Breast epithelium (tissue), 4 donors: Measurements from ENCODE around the gene ITPKB. TPM values are rescaled to one million over a fixed set of nuclear protein-coding genes. Genes with fewer than 3 reads are reported as not detected.
"Not testable (repeated sequence)": the region's sequence is repeated elsewhere in the genome, so short reads cannot be mapped to it uniquely, and the experiment has no call there.

Source experiments
- DNase-seq, 2 donors: peaks; one replicate each; pipeline ENCODE4 v3.0.0-alpha.2; 2019; ENCODE audit warnings: low spot score in 2 of 2
- H3K27ac ChIP-seq, 2 donors: fragments of 200-600 bp; sonication (generic) in 1 of 2; one replicate each; pipeline ENCODE4 v1.5.1; 2016 to 2019; ENCODE audit warnings: mild to moderate bottlenecking in 1 of 2
- H3K27me3 ChIP-seq, 2 donors: fragments of 200-600 bp; sonication (generic) in 1 of 2; one replicate each; pipeline versions ENCODE4 v1.5.1 to v1.6.0; 2017 to 2019; ENCODE audit warnings: control low read depth in 1 of 2, mild to moderate bottlenecking in 1 of 2
- H3K36me3 ChIP-seq: fragments of 200-600 bp; one replicate; pipeline ENCODE4 v1.5.1; 2019
- H3K4me1 ChIP-seq, 2 donors: fragments of 200-600 bp; sonication (generic); one replicate each; pipeline ENCODE4 v1.5.1; 2016 to 2019; ENCODE audit warnings: control low read depth in 1 of 2
- H3K4me3 ChIP-seq, 3 donors: fragments of 200-600 bp; sonication (generic); 1 replicate in 2 of 3; 2 replicates in 1 of 3; pipeline ENCODE4 v1.5.1; 2016 to 2019; ENCODE audit warnings: mild to moderate bottlenecking in 3 of 3, moderate library complexity in 2 of 3
- H3K9me3 ChIP-seq, 2 donors: fragments of 200-600 bp; sonication (generic) in 1 of 2; one replicate each; pipeline ENCODE4 v1.5.1; 2016 to 2019; ENCODE audit warnings: control low read depth in 1 of 2
- POLR2A ChIP-seq: fragments of 450-650 bp; IDR thresholded peaks from one replicate; pipeline ENCODE4 v1.6.1; 2016; ENCODE audit warnings: antibody characterized with exemption, mild to moderate bottlenecking, moderate library complexity
- POLR2AphosphoS5 ChIP-seq, 3 donors: sonication (generic); formaldehyde crosslinking; IDR thresholded peaks; one replicate each; pipeline ENCODE4 v1.6.1; 2017; ENCODE audit warnings: antibody characterized with exemption in 3 of 3
- intact Hi-C: fragments of 100-400 bp; cut with DNase I; formaldehyde crosslinking; loops from one replicate; pipeline ENCODE4 v1.15.1; 2023; ENCODE audit warnings: low total_unique reads
- total RNA-seq, 3 donors: library from RNA; depleted of rRNA; stranded (reverse); fragments of >200 nt; gene quantifications; one replicate each; pipeline ENCODE4 v1.1.0, GENCODE V29; 2016
- TF ChIP-seq, protein P1 (sequence below), 3 donors: fragments of 450-650 bp; IDR thresholded peaks; one replicate each; pipeline ENCODE4 v1.5.1; 2016 to 2017; ENCODE audit warnings: antibody characterized with exemption in 3 of 3, mild to moderate bottlenecking in 3 of 3, moderate library complexity in 3 of 3

ITPKB gene
- total RNA-seq, 3 donors from 2014 or later: 24.0 to 37.6 (median 25.6) TPM

DNA sequence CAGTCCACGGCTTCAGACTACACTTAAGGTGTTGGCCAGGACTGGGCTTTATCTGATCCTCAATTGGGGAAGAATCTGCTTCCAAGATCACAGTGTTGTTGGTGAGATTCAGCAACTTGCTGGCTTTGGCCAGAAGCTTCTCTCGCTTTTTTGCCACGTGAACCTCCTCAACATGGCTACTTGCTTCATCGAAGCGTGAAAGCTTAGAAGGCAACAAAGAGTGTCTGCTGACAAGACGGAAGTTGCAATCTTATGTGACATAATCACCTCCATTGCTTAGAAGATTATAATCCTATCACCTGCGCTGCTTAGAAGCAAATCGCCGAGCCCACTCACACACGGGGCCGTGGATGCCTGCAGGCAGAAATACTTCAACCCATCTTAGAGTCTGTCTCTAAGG lies 10.4 kb upstream of the ITPKB start:
- no peak for TF ChIP-seq POLR2A
- TF ChIP-seq, protein P1, sequence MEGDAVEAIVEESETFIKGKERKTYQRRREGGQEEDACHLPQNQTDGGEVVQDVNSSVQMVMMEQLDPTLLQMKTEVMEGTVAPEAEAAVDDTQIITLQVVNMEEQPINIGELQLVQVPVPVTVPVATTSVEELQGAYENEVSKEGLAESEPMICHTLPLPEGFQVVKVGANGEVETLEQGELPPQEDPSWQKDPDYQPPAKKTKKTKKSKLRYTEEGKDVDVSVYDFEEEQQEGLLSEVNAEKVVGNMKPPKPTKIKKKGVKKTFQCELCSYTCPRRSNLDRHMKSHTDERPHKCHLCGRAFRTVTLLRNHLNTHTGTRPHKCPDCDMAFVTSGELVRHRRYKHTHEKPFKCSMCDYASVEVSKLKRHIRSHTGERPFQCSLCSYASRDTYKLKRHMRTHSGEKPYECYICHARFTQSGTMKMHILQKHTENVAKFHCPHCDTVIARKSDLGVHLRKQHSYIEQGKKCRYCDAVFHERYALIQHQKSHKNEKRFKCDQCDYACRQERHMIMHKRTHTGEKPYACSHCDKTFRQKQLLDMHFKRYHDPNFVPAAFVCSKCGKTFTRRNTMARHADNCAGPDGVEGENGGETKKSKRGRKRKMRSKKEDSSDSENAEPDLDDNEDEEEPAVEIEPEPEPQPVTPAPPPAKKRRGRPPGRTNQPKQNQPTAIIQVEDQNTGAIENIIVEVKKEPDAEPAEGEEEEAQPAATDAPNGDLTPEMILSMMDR (IDR thresholded peaks at IDR 0.05): no peak
- no peak for TF ChIP-seq POLR2AphosphoS5 (IDR thresholded peaks at IDR 0.05)
- intact Hi-C loops: no loop called here
- Histone ChIP-seq H3K27me3 (no peaks in the 10 kb centered on the region), H3K4me1 (no peaks in the 10 kb centered on the region), H3K9me3 (no peaks in the 10 kb centered on the region), H3K27ac (no peak overlapping the region), H3K4me3 (no peak overlapping the region), H3K36me3 (no peaks in the 10 kb centered on the region)
- no peak for DNase-seq

DNA sequence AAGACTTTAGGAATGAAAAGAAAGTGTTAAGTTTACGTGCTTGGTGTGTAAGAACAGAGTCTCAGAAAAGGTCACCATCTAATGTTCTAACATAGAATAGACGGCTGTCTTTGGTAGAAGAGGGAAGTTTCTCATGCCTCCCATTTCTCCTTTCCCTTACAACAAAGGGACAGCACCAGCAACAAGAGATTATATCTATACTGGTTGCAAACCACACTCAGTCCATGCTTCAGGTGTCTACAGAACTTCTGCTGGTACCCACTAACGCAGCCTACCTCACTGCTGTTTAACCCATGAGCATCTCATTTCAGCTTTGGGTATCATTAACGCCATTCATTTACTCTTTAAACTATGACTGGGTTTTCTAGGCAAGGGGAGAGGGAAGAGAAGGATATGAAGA lies 9.2 kb upstream of the ITPKB start:
- no peak overlapping the region for H3K4me3 ChIP-seq
- TF ChIP-seq, protein P1 (IDR thresholded peaks at IDR 0.05): no peak
- TF ChIP-seq POLR2AphosphoS5 (IDR thresholded peaks at IDR 0.05): no peak
- TF ChIP-seq POLR2A: no peak
- H3K36me3 ChIP-seq: no peaks in the 10 kb centered on the region
- intact Hi-C loops: no loop called here
- no peak overlapping the region for H3K27ac ChIP-seq
- H3K4me1 ChIP-seq: no peaks in the 10 kb centered on the region
- no peaks in the 10 kb centered on the region for H3K27me3 ChIP-seq
- DNase-seq: no peak
- H3K9me3 ChIP-seq: no peaks in the 10 kb centered on the region

DNA sequence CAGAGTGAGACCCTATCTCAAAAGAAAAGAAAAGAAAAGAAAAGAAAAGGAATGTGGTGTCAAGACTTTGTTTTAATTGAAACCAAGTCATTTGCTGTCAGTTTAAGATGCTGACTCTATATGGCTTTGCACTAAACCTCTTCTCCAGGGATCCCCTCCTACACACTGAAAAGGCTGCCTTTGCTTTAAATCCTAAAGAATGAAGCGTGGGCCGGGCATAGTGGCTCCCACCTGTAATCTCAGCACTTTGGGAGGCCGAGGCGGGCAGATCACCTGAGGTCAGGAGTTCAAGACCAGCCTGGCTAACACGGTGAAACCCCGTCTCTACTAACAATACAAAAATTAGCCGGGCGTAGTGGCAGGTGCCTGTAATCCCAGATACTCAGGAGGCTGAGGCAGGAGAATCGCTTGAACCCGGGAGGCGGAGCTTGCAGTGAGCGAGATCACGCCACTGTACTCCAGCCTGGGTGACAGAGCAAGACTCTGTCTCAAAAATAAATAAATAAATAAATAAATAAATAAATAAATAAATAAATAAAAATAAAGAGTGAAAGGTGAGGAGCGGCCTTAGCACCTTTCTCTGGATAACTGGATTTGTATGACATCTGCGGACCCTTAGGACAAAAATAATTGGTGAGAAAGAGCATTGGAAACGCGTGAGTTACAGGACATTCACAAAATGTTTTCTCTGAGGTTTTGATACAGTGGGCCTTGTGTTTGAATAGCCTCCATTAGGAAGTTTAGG lies 8.6 kb upstream of the ITPKB start:
- H3K36me3 ChIP-seq, DNase-seq, H3K4me1 ChIP-seq, H3K4me3 ChIP-seq, H3K27ac ChIP-seq, H3K9me3 ChIP-seq, H3K27me3 ChIP-seq: not testable (repeated sequence)
- intact Hi-C loops: loop anchor here (2.0 kb wide), 1 partner anchor 51 kb away; no protein-coding TSS in a partner anchor

DNA sequence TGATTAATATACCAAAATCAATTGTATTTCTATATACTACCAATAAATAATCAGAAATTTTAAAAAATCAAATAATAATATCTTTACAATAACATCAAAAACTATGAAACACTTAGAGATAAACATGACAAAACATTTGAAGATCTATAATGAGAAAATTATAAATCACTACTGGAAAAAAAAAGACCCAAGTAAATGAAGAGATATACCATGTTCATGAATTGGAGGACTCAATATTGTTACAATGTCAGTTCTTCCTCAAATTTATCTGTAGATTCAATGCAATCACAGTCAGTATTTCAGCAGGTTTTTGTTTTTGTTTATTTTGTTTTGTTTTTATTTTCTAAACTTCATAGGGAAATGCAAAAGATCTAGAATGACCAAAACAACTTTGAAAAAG lies 4.2 kb upstream of the ITPKB start:
- intact Hi-C loops: no loop called here
- Histone ChIP-seq H3K4me1 (peaks cover 0 to 6% of the 10 kb centered on the region in 2 donors), H3K27ac (no peak overlapping the region), H3K9me3 (no peaks in the 10 kb centered on the region), H3K27me3 (no peaks in the 10 kb centered on the region), H3K36me3 (no peaks in the 10 kb centered on the region), H3K4me3 (no peak overlapping the region)
- TF ChIP-seq, protein P1 (IDR thresholded peaks at IDR 0.05): no peak
- no peak for DNase-seq

DNA sequence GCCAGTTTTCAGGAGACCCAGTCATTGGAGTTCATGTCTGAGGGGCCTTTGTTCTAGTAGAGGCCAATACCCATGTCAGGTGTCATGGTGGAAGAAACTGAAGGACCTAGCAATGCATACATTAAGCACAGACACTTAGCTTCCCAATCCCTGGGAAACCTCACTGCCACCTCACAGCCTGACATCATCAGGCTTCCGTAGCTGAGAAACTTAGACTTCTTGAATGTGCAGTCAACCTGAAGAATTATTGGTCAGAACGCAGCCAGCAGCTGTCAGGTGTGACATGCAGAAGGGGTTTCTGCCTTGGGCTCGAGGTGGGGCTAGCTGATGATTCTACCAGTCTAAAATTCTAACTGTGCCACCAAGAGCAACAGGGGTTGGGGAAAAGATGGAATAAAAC lies 1.9 kb upstream of the ITPKB start:
- DNase-seq: no peak
- no peaks in the 10 kb centered on the region for H3K27me3 ChIP-seq
- peaks cover 5 to 6% of the 10 kb centered on the region in 2 donors for H3K4me1 ChIP-seq
- H3K36me3 ChIP-seq: no peaks in the 10 kb centered on the region
- no peak overlapping the region for H3K27ac ChIP-seq
- intact Hi-C loops: no loop called here
- TF ChIP-seq, protein P1 (IDR thresholded peaks at IDR 0.05): no peak
- no peak for TF ChIP-seq POLR2AphosphoS5 (IDR thresholded peaks at IDR 0.05)
- no peak for TF ChIP-seq POLR2A
- H3K9me3 ChIP-seq: no peaks in the 10 kb centered on the region
- H3K4me3 ChIP-seq: no peak overlapping the region

DNA sequence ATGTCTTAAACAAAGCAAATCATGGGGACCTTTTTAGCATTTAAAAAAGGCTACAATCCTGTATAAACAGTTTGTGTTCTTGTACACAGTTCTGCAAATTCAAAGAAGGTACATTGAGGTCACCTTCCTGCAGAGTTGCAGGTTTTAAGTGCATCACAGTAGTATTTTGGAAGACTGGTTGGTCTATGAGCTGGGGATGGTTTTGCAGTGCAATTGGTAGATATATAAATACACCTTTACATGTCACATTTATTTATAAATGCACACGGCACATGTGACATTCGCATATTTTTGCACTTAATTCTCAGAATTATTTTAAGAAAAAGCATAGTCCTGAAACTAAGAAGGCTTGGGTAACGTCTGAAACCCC lies 599 bp upstream of the ITPKB start:
- DNase-seq: no peak
- Histone ChIP-seq H3K4me1 (peaks cover 6 to 8% of the 10 kb centered on the region in 2 donors), H3K27ac (peak overlapping the region; percentile 3 to 86), H3K9me3 (no peaks in the 10 kb centered on the region), H3K27me3 (no peaks in the 10 kb centered on the region), H3K4me3 (peak overlapping the region in 2 of 3 donors; percentile 89 to 98), H3K36me3 (no peaks in the 10 kb centered on the region)
- intact Hi-C loops: no loop called here
- TF ChIP-seq, protein P1 (IDR thresholded peaks at IDR 0.05): no peak
- TF ChIP-seq POLR2A (no peak), POLR2AphosphoS5 (IDR thresholded peaks at IDR 0.05) (no peak)
